Esophagus squamous epithelium (tissue), 4 donors: ENCODE measurements around the gene TLK2.

Source experiments
- POLR2A ChIP-seq, 4 donors: fragments of 450-650 bp; IDR thresholded peaks; one replicate each; pipeline ENCODE4 v1.6.1; 2017; ENCODE audit warnings: antibody characterized with exemption in 4 of 4, mild to moderate bottlenecking in 4 of 4, moderate library complexity in 3 of 4
- TF ChIP-seq, protein P1 (sequence below), 6 experiments: fragments of 450-650 bp in 4 of 6; fragments of 200-600 bp in 2 of 6; sonication (generic) in 2 of 6; IDR thresholded peaks; one replicate each; pipeline ENCODE4 v1.5.1; 2016 to 2019; ENCODE audit warnings: antibody characterized with exemption in 6 of 6, mild to moderate bottlenecking in 4 of 6, moderate library complexity in 4 of 6

DNA sequence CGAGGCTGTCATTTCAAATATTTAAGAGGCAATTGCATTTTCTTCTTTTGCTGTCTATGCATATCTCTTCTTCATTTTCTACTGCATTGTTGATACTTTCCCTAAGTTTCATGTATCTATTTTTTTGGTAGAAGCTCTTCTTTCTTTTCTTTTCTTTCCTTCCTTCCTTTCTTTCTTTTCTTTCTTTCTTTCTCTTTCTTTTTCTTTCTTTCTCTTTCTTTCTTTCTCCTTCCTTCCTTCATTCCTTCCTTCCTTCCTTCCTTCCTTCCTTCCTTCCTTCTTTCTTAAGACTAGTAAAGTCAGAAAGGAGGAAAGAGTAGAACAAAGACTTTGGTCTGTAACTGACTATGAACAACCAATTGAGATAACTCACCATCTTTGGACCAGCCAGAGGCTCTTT is 182.7 kb downstream of the TLK2 start:
- TF ChIP-seq, protein P1, sequence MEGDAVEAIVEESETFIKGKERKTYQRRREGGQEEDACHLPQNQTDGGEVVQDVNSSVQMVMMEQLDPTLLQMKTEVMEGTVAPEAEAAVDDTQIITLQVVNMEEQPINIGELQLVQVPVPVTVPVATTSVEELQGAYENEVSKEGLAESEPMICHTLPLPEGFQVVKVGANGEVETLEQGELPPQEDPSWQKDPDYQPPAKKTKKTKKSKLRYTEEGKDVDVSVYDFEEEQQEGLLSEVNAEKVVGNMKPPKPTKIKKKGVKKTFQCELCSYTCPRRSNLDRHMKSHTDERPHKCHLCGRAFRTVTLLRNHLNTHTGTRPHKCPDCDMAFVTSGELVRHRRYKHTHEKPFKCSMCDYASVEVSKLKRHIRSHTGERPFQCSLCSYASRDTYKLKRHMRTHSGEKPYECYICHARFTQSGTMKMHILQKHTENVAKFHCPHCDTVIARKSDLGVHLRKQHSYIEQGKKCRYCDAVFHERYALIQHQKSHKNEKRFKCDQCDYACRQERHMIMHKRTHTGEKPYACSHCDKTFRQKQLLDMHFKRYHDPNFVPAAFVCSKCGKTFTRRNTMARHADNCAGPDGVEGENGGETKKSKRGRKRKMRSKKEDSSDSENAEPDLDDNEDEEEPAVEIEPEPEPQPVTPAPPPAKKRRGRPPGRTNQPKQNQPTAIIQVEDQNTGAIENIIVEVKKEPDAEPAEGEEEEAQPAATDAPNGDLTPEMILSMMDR (IDR thresholded peaks at IDR 0.05) = no peak
- no peak for TF ChIP-seq POLR2A (IDR thresholded peaks at IDR 0.05)
